Thoracic aorta (tissue), 2 donors: ENCODE results near the gene TIMMDC1. TPM values are rescaled to one million over a fixed set of nuclear protein-coding genes. Genes with fewer than 3 reads are reported as not detected.
A peak's percentile ranks its signal among the peaks of the same experiment; 100 is the strongest.

ENCODE experiments used
- ATAC-seq: fragments of 150-250 bp; one replicate; pipeline ENCODE4 v1.8.0; 2017; ENCODE audit warnings: low read depth; ENCODE audit not compliant: insufficient number of reproducible peaks, low FRiP score
- DNase-seq: peaks from one replicate; pipeline ENCODE4 v3.0.0-alpha.2; 2020; ENCODE audit warnings: low spot score
- H3K27ac ChIP-seq, 2 donors: fragments of 200-600 bp; sonication (generic); 1 replicate in 1 of 2; 2 replicates in 1 of 2; pipeline ENCODE4 v1.5.1; 2016; ENCODE audit warnings: mild to moderate bottlenecking in 2 of 2, moderate library complexity in 2 of 2
- H3K27me3 ChIP-seq: fragments of 200-600 bp; sonication (generic); replicated peaks from 2 replicates; pipeline ENCODE4 v1.6.0; 2016; ENCODE audit warnings: mild to moderate bottlenecking; ENCODE audit not compliant: insufficient read depth
- H3K36me3 ChIP-seq: fragments of 200-600 bp; sonication (generic); one replicate; pipeline ENCODE4 v1.5.1; 2016
- H3K4me1 ChIP-seq, 2 donors: fragments of 200-600 bp; sonication (generic); 1 replicate in 1 of 2; 2 replicates in 1 of 2; pipeline versions ENCODE4 v1.5.1 to v1.6.0; 2016; ENCODE audit warnings: low read depth in 2 of 2, mild to moderate bottlenecking in 1 of 2; ENCODE audit not compliant: control insufficient read depth in 1 of 2
- H3K4me3 ChIP-seq: fragments of 200-600 bp; sonication (generic); 2 replicates; pipeline ENCODE4 v1.5.1; 2016; ENCODE audit warnings: mild to moderate bottlenecking
- H3K9me3 ChIP-seq: fragments of 200-600 bp; sonication (generic); 2 replicates; pipeline ENCODE4 v1.5.1; 2016
- total RNA-seq, 2 donors: library from RNA; depleted of rRNA; stranded (reverse); fragments of >200 nt; gene quantifications; one replicate each; pipeline versions ENCODE4 v1.1.0 to v1.2.3, GENCODE V29; 2016
- TF ChIP-seq, protein P1 (sequence below): fragments of 200-600 bp; sonication (generic); IDR thresholded peaks from one replicate; pipeline ENCODE4 v1.5.1; 2019; ENCODE audit warnings: antibody characterized with exemption

Gene TIMMDC1
- total RNA-seq: 10 to 100 TPM; 28.8 to 49.1 TPM

GRCh38 chr3:119498186-119499011 lies at the start of gene TIMMDC1:
Gene TIMMDC1, plus strand, starts transcription at chr3:119498547. Its CDS starts 187 bp downstream, at chr3:119498734.
- peaks cover 11 to 30% of the 10 kb centered on the region in 2 donors for H3K4me1 ChIP-seq
- TF ChIP-seq, protein P1, sequence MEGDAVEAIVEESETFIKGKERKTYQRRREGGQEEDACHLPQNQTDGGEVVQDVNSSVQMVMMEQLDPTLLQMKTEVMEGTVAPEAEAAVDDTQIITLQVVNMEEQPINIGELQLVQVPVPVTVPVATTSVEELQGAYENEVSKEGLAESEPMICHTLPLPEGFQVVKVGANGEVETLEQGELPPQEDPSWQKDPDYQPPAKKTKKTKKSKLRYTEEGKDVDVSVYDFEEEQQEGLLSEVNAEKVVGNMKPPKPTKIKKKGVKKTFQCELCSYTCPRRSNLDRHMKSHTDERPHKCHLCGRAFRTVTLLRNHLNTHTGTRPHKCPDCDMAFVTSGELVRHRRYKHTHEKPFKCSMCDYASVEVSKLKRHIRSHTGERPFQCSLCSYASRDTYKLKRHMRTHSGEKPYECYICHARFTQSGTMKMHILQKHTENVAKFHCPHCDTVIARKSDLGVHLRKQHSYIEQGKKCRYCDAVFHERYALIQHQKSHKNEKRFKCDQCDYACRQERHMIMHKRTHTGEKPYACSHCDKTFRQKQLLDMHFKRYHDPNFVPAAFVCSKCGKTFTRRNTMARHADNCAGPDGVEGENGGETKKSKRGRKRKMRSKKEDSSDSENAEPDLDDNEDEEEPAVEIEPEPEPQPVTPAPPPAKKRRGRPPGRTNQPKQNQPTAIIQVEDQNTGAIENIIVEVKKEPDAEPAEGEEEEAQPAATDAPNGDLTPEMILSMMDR: no peak
- peak within 1 kb of the TSS; percentile 92 to 94 for H3K27ac ChIP-seq
- ATAC-seq (peak; percentile 98), DNase-seq (peak; percentile 89)
- H3K9me3 ChIP-seq: no peaks in the 10 kb centered on the region
- no peaks in the 10 kb centered on the region for H3K27me3 ChIP-seq
- no peaks in the 10 kb centered on the region for H3K36me3 ChIP-seq
- H3K4me3 ChIP-seq: peak within 1 kb of the TSS; percentile 98

DNA sequence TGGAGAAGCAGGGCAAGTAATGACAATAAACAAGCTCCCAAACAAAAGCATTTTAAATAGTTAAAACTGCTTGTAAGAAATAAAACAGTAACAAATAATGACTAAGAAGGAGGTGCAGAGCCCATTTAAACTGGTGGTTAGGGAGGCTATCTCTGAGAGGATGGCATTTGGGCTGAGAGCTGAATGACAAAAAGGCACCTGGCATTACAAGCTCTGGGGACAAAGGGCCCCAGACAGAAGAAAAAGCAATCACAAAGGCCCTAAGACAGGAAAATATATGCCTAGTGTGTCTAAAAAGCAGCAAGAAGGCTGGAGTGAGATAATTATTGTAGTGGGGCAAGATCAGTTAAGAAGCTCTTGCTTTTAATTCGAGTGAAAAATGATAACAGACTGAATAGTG lies 44.5 kb upstream of the TIMMDC1 start:
- Histone ChIP-seq H3K36me3 (peaks cover 37% of the 10 kb centered on the region), H3K4me1 (peaks cover 0 to 9% of the 10 kb centered on the region in 2 donors), H3K27ac (no peak overlapping the region), H3K27me3 (no peaks in the 10 kb centered on the region), H3K4me3 (no peak overlapping the region), H3K9me3 (no peaks in the 10 kb centered on the region)
- TF ChIP-seq, protein P1: no peak
- DNase-seq: no peak
- no peak for ATAC-seq

- ATAC-seq (no peak), DNase-seq (no peak)
- Histone ChIP-seq H3K4me3 (no peak overlapping the region), H3K27me3 (no peaks in the 10 kb centered on the region), H3K4me1 (peaks cover 16 to 26% of the 10 kb centered on the region in 2 donors), H3K9me3 (no peaks in the 10 kb centered on the region), H3K27ac (no peak overlapping the region), H3K36me3 (peaks cover 20% of the 10 kb centered on the region)
- TF ChIP-seq, protein P1: no peak
Measured at GRCh38 chr3:119456469-119456868, 41.9 kb upstream of the TIMMDC1 start.

DNA sequence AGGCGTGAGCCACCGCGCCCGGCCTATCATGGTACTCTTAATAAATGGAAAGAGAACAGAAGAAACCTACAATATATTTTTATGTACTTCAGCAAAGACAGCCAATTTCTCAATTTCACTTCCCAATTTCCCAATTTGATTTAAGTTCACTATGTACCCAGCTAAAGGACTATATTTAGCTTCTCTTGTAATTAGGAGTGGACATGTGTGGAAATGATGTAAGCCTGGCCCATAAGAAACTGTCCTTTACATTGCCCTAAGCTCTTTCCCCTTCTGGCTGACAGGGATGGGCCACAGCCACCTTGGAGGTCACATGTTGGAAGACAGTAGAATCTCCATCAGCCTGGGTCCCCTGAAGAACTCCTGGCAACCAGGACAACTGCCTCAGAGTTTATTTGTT lies 41.1 kb upstream of the TIMMDC1 start:
- H3K9me3 ChIP-seq: no peaks in the 10 kb centered on the region
- TF ChIP-seq, protein P1: no peak
- no peak for DNase-seq
- H3K4me3 ChIP-seq: no peak overlapping the region
- no peak for ATAC-seq
- peaks cover 20% of the 10 kb centered on the region for H3K36me3 ChIP-seq
- H3K27me3 ChIP-seq: no peaks in the 10 kb centered on the region
- H3K4me1 ChIP-seq: peaks cover 21 to 34% of the 10 kb centered on the region in 2 donors
- H3K27ac ChIP-seq: no peak overlapping the region
